Epidermal melanocyte (primary cell): ENCODE measurements around the gene TEAD3.

ENCODE experiments used
- DNase-seq: peaks from one replicate; pipeline ENCODE4 v3.0.0; 2011; ENCODE audit warnings: low spot score; ENCODE audit not compliant: insufficient read length

Gene TEAD3

GRCh38 chr6:35512740-35513139 is 15.9 kb upstream of the TEAD3 start, which contains the start of gene TULP1:
TULP1 (minus strand) TSS chr6:35512896; CDS start chr6:35512858, 38 bp downstream.
- no peak for DNase-seq

GRCh38 chr6:35512006-35512405 is 15.1 kb upstream of the TEAD3 start:
- no peak for DNase-seq

GRCh38 chr6:35511562-35511941 is 14.7 kb upstream of the TEAD3 start:
- no peak for DNase-seq

- no peak for DNase-seq
Observed at GRCh38 chr6:35510916-35511561, 14.2 kb upstream of the TEAD3 start.

GRCh38 chr6:35508542-35508941 is 11.7 kb upstream of the TEAD3 start:
- no peak for DNase-seq

- peak; percentile 7 for DNase-seq
Observed at GRCh38 chr6:35508027-35508426, 11.1 kb upstream of the TEAD3 start.

GRCh38 chr6:35507221-35507620 is 10.3 kb upstream of the TEAD3 start:
- no peak for DNase-seq

GRCh38 chr6:35506536-35506935 is 9.7 kb upstream of the TEAD3 start:
- DNase-seq, result no peak

- DNase-seq, result no peak
Observed at GRCh38 chr6:35505999-35506412, 9.1 kb upstream of the TEAD3 start.

- no peak for DNase-seq
Observed at GRCh38 chr6:35503534-35503933, 6.7 kb upstream of the TEAD3 start.

GRCh38 chr6:35501784-35502183 is 4.9 kb upstream of the TEAD3 start:
- no peak for DNase-seq

- no peak for DNase-seq
Observed at GRCh38 chr6:35500782-35501181, 3.9 kb upstream of the TEAD3 start.

GRCh38 chr6:35499372-35499771 is 2.5 kb upstream of the TEAD3 start:
- no peak for DNase-seq

- DNase-seq, result no peak
Observed at GRCh38 chr6:35498422-35499067, 1.7 kb upstream of the TEAD3 start.

- DNase-seq, result peak; percentile 57
Observed at GRCh38 chr6:35497571-35498421, 917 bp upstream of the TEAD3 start.

GRCh38 chr6:35496036-35496840 is 641 bp downstream of the TEAD3 start:
- peak; percentile 81 for DNase-seq

- no peak for DNase-seq
Observed at GRCh38 chr6:35495258-35496035, 1.4 kb downstream of the TEAD3 start.

- DNase-seq, result no peak
Observed at GRCh38 chr6:35494161-35494563, 2.7 kb downstream of the TEAD3 start.

GRCh38 chr6:35493307-35493983 is 3.4 kb downstream of the TEAD3 start:
- no peak for DNase-seq

GRCh38 chr6:35492974-35493284 is 4.0 kb downstream of the TEAD3 start:
- no peak for DNase-seq
